ENCODE results near the gene IFNA16.

- no peak for TF ChIP-seq CTCF (IDR thresholded peaks at IDR 0.05; ENCODE audit: poor library complexity)
- TF ChIP-seq EZH2 (IDR thresholded peaks at IDR 0.05; ENCODE audit: borderline replicate concordance): no peak
- no peak for TF ChIP-seq EZH2phosphoT487 (IDR thresholded peaks at IDR 0.05; ENCODE audit: low read depth, severe bottlenecking, unreplicated experiment)
Observed at GRCh38 chr9:21265421-21266189, 48.5 kb upstream of the IFNA16 start.
